Uterus (tissue), 2 donors: ENCODE measurements around the gene INPP5A.

Source experiments
- CTCF ChIP-seq, 4 experiments: fragments of 200-600 bp in 2 of 4; fragments of 450-650 bp in 2 of 4; sonication (generic) in 2 of 4; IDR thresholded peaks; one replicate each; pipeline ENCODE4 v1.5.1; 2016 to 2019; ENCODE audit warnings: antibody characterized with exemption in 4 of 4, mild to moderate bottlenecking in 2 of 4, moderate library complexity in 1 of 4
- POLR2A ChIP-seq, 2 donors: fragments of 450-650 bp; IDR thresholded peaks; one replicate each; pipeline ENCODE4 v1.6.1; 2016; ENCODE audit warnings: antibody characterized with exemption in 2 of 2, mild to moderate bottlenecking in 1 of 2, moderate library complexity in 1 of 2

GRCh38 chr10:132542086-132542775 lies 4.6 kb downstream of the INPP5A start:
- TF ChIP-seq POLR2A (IDR thresholded peaks at IDR 0.05) (no peak), CTCF (IDR thresholded peaks at IDR 0.05) (no peak)
